ENCODE results near the gene EXOC2.

Gene EXOC2, protein sequence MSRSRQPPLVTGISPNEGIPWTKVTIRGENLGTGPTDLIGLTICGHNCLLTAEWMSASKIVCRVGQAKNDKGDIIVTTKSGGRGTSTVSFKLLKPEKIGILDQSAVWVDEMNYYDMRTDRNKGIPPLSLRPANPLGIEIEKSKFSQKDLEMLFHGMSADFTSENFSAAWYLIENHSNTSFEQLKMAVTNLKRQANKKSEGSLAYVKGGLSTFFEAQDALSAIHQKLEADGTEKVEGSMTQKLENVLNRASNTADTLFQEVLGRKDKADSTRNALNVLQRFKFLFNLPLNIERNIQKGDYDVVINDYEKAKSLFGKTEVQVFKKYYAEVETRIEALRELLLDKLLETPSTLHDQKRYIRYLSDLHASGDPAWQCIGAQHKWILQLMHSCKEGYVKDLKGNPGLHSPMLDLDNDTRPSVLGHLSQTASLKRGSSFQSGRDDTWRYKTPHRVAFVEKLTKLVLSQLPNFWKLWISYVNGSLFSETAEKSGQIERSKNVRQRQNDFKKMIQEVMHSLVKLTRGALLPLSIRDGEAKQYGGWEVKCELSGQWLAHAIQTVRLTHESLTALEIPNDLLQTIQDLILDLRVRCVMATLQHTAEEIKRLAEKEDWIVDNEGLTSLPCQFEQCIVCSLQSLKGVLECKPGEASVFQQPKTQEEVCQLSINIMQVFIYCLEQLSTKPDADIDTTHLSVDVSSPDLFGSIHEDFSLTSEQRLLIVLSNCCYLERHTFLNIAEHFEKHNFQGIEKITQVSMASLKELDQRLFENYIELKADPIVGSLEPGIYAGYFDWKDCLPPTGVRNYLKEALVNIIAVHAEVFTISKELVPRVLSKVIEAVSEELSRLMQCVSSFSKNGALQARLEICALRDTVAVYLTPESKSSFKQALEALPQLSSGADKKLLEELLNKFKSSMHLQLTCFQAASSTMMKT

DNA sequence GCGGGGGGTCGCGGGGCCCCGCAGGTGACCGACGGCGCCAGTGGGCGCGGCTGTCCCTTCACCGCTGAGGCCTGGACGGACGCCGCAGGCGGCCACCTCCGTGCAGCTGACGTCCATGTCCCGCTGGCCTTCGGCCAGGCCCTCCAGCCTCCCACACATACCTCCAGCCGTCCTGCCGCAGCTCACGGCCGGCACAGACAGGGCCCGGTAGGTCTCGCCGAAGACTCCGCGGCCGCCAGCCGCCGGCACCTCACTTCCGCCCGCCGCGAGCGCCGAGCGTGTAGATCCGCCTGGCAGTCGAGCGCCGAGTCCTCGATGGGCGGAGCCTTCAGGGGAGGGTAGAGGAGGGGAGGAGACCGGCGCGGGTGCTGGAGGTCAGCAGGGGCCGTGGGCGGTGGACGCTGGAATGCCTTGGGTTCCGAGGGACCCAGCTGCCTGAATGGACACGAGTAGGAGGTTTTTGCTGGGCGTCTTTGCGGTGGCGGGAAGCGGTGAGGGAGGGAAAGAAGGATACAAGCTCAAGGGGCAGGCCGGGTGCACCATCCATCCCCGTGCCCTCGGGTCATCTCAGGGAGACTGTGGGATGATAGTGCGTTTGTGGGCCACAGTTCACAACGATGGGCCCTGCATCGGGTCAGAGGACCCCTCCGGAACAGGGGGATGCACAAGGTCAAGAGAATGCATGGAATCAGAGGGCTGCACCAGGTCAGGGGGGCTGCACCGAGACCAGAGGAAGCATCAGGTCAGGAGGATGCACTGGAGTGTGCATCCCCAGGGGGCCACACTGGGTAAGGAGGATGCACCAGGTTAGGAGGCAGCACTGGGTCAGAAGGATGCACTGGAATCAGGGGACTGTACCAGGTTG, at the start of gene EXOC2:
Gene EXOC2, minus strand, starts transcription at position 282 of the 865 bp plus-strand sequence. CDS start 55,321 bp downstream, outside the sequence.
- peak within 1 kb of the TSS; percentile 89 for H3K4me3 ChIP-seq
- no peaks in the 10 kb centered on the region for H3K9me3 ChIP-seq (ENCODE audit: low read depth, low read length)
- H3K9ac ChIP-seq (ENCODE audit: insufficient read length): peak within 1 kb of the TSS; percentile 74
- no peak for DNase-seq (ENCODE audit: low read depth, low spot score)
- no peaks in the 10 kb centered on the region for H3K36me3 ChIP-seq (ENCODE audit: insufficient read depth, low read length)
- no peak within 1 kb of the TSS for H3K27ac ChIP-seq
- peak; percentile 74 for TF ChIP-seq POLR2AphosphoS5 (IDR thresholded peaks at IDR 0.05; ENCODE audit: borderline replicate concordance, low read depth, low read length)
- no peak for TF ChIP-seq FOXP2 (optimal IDR thresholded peaks at IDR 0.05; ENCODE audit: control extremely low read depth, extremely low read length, insufficient read depth)
- TF ChIP-seq EZH2 (IDR thresholded peaks at IDR 0.05): no peak

- Histone ChIP-seq H3K4me3 (no peak overlapping the region), H3K9ac (ENCODE audit: insufficient read length) (no peak overlapping the region), H3K9me3 (ENCODE audit: low read depth, low read length) (no peaks in the 10 kb centered on the region), H3K27ac (no peak overlapping the region), H3K36me3 (ENCODE audit: insufficient read depth, low read length) (no peaks in the 10 kb centered on the region)
- no peak for DNase-seq (ENCODE audit: low read depth, low spot score)
- TF ChIP-seq FOXP2 (optimal IDR thresholded peaks at IDR 0.05; ENCODE audit: control extremely low read depth, extremely low read length, insufficient read depth) (no peak), EZH2 (IDR thresholded peaks at IDR 0.05) (no peak), POLR2AphosphoS5 (IDR thresholded peaks at IDR 0.05; ENCODE audit: borderline replicate concordance, low read depth, low read length) (no peak)
Observed at GRCh38 chr6:741410-742339, 48.7 kb upstream of the EXOC2 start.

- TF ChIP-seq EZH2 (IDR thresholded peaks at IDR 0.05) (no peak), POLR2AphosphoS5 (IDR thresholded peaks at IDR 0.05; ENCODE audit: borderline replicate concordance, low read depth, low read length) (no peak), FOXP2 (optimal IDR thresholded peaks at IDR 0.05; ENCODE audit: control extremely low read depth, extremely low read length, insufficient read depth) (no peak)
- H3K36me3 ChIP-seq (ENCODE audit: insufficient read depth, low read length): no peaks in the 10 kb centered on the region
- DNase-seq (ENCODE audit: low read depth, low spot score): no peak
- H3K4me3 ChIP-seq: no peak overlapping the region
- H3K9me3 ChIP-seq (ENCODE audit: low read depth, low read length): no peaks in the 10 kb centered on the region
- no peak overlapping the region for H3K9ac ChIP-seq (ENCODE audit: insufficient read length)
- no peak overlapping the region for H3K27ac ChIP-seq
Observed at GRCh38 chr6:736657-737446, 43.9 kb upstream of the EXOC2 start.

DNA sequence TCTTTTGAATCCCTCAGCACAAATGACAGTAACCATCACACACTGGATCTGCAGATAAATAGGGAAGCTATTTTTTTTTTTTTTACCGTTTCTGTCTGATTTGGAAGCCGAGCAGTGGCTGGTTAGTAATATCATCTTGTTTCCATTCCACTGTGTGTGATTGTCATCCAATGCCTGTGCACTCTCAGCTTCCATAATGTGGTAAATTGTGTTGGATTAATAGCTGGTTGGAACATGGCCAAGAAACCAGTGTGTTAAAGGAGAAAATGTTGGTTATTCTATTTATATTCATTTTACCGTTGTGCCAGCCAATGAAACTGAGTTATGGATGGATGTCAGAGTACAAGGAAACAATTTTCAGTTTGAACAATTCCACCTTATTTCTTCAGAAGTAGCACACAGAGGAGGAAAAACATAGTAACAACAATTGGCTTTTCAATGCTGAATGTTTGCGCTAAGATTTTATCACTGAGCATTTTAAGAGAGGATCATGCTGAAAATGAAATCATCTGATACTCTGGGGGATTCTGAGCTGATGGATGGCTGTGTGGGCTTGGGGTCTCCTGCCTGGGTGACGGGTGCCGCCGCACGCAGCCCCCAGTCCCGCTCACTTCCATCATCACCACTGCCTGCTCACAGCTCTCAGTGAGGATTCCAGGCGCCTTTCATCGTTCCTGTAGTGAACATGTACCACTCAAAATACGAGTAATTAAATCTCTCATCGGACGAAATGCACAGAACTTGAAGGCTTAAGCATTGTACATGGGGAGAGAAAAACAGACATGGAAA, 40.7 kb upstream of the EXOC2 start:
- no peak for DNase-seq (ENCODE audit: low read depth, low spot score)
- H3K4me3 ChIP-seq: no peak overlapping the region
- no peak overlapping the region for H3K27ac ChIP-seq
- no peak overlapping the region for H3K9ac ChIP-seq (ENCODE audit: insufficient read length)
- no peaks in the 10 kb centered on the region for H3K36me3 ChIP-seq (ENCODE audit: insufficient read depth, low read length)
- TF ChIP-seq POLR2AphosphoS5 (IDR thresholded peaks at IDR 0.05; ENCODE audit: borderline replicate concordance, low read depth, low read length) (no peak), FOXP2 (optimal IDR thresholded peaks at IDR 0.05; ENCODE audit: control extremely low read depth, extremely low read length, insufficient read depth) (no peak), EZH2 (IDR thresholded peaks at IDR 0.05) (no peak)
- H3K9me3 ChIP-seq (ENCODE audit: low read depth, low read length): no peaks in the 10 kb centered on the region

DNA sequence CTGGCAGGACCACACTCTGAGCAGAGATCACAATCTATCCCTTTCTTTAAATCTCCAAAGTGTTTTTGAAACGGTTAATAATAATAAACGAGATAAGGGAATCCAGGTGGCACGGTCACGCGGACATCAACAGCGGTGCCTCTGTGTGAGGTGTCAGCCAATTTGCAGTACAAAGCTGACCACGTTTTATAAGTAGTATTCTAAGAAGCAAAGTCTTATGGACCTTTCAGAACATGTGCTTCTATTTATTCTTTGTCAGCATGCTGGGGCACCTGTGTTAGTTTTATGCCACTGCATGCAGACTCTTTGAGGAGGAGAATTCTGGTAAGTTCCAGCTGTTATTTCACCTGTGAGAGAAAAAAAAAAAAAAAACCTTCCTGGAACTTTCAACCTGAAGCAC, 39.0 kb upstream of the EXOC2 start:
- TF ChIP-seq POLR2AphosphoS5 (IDR thresholded peaks at IDR 0.05; ENCODE audit: borderline replicate concordance, low read depth, low read length) (no peak), FOXP2 (optimal IDR thresholded peaks at IDR 0.05; ENCODE audit: control extremely low read depth, extremely low read length, insufficient read depth) (no peak), EZH2 (IDR thresholded peaks at IDR 0.05) (no peak)
- DNase-seq (ENCODE audit: low read depth, low spot score): no peak
- Histone ChIP-seq H3K4me3 (no peak overlapping the region), H3K9ac (ENCODE audit: insufficient read length) (no peak overlapping the region), H3K36me3 (ENCODE audit: insufficient read depth, low read length) (no peaks in the 10 kb centered on the region), H3K9me3 (ENCODE audit: low read depth, low read length) (no peaks in the 10 kb centered on the region), H3K27ac (no peak overlapping the region)

DNA sequence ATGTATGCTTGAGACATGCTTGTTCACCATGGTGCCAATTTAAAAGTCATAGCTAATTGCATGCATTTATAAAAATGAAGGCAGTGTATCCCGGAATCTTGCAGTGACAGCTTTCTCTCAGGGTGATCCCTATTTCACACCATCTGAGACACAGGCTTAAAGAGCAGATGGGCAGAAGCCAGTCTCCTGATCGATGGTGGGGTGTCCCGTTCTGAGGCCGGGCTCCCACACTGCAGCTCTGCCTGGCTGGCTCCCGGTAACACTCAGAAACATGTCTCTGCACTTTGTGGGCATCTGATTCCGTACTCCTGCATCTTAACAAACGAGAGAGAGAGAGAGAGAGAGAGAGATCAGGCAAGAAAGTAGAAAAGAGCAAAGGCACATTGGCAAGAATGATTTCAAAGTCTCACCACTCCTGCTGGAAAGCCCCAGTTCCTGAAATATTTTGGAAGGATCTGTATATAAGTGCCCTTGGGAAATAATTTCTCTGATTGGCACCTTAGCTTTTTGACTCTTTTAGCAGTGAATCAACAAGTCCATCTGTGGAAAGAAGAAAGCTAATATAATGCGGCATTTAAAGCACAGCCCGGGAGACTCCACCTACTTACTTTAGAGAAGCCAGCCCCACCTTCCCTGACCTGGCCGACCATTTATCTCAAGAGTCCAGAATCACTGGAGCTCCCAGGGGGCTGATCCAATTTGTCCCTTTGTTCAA, 36.8 kb upstream of the EXOC2 start:
- no peak overlapping the region for H3K27ac ChIP-seq
- H3K4me3 ChIP-seq: no peak overlapping the region
- no peaks in the 10 kb centered on the region for H3K36me3 ChIP-seq (ENCODE audit: insufficient read depth, low read length)
- H3K9me3 ChIP-seq (ENCODE audit: low read depth, low read length): no peaks in the 10 kb centered on the region
- no peak for DNase-seq (ENCODE audit: low read depth, low spot score)
- TF ChIP-seq POLR2AphosphoS5 (IDR thresholded peaks at IDR 0.05; ENCODE audit: borderline replicate concordance, low read depth, low read length) (no peak), FOXP2 (optimal IDR thresholded peaks at IDR 0.05; ENCODE audit: control extremely low read depth, extremely low read length, insufficient read depth) (no peak), EZH2 (IDR thresholded peaks at IDR 0.05) (peak; percentile 14)
- no peak overlapping the region for H3K9ac ChIP-seq (ENCODE audit: insufficient read length)

Data from SK-N-MC (cell line).